HG03432 (cell line): ENCODE results near the gene FREM2.

Experiments
- ATAC-seq: cut with Tn5 transposase; IDR thresholded peaks from one replicate; pipeline ENCODE4 v1.9.1; 2021; ENCODE audit warnings: mild to moderate bottlenecking, moderate library complexity; ENCODE audit not compliant: unreplicated experiment

FREM2 gene

GRCh38 chr13:38758277-38758676 lies 71.4 kb downstream of the FREM2 start:
- ATAC-seq, result no peak

- ATAC-seq, result no peak
Observed at GRCh38 chr13:38759390-38759789, 72.5 kb downstream of the FREM2 start.

- ATAC-seq, result peak; percentile 66
Observed at GRCh38 chr13:38763446-38764381, 76.8 kb downstream of the FREM2 start.

- no peak for ATAC-seq
Observed at GRCh38 chr13:38766799-38767198, 79.9 kb downstream of the FREM2 start.

- no peak for ATAC-seq
Observed at GRCh38 chr13:38767506-38768265, 80.8 kb downstream of the FREM2 start.

GRCh38 chr13:38769526-38769925 lies 82.6 kb downstream of the FREM2 start:
- no peak for ATAC-seq

- no peak for ATAC-seq
Observed at GRCh38 chr13:38775085-38775484, 88.2 kb downstream of the FREM2 start.

- no peak for ATAC-seq
Observed at GRCh38 chr13:38777347-38778119, 90.7 kb downstream of the FREM2 start.

GRCh38 chr13:38781539-38781938 lies 94.7 kb downstream of the FREM2 start:
- no peak for ATAC-seq

- ATAC-seq, result no peak
Observed at GRCh38 chr13:38784036-38784880, 97.4 kb downstream of the FREM2 start.

GRCh38 chr13:38785042-38785441 lies 98.2 kb downstream of the FREM2 start:
- ATAC-seq, result no peak

GRCh38 chr13:38785490-38785889 lies 98.6 kb downstream of the FREM2 start:
- ATAC-seq, result no peak

GRCh38 chr13:38787550-38787949 lies 100.7 kb downstream of the FREM2 start:
- ATAC-seq, result no peak

- ATAC-seq, result no peak
Observed at GRCh38 chr13:38796890-38797289, 110.0 kb downstream of the FREM2 start.

- ATAC-seq, result no peak
Observed at GRCh38 chr13:38803531-38803930, 116.7 kb downstream of the FREM2 start.

- no peak for ATAC-seq
Observed at GRCh38 chr13:38804061-38804460, 117.2 kb downstream of the FREM2 start.

- ATAC-seq, result no peak
Observed at GRCh38 chr13:38804536-38804935, 117.7 kb downstream of the FREM2 start.

GRCh38 chr13:38814331-38814730 lies 127.5 kb downstream of the FREM2 start:
- ATAC-seq, result no peak

- peak; percentile 48 for ATAC-seq
Observed at GRCh38 chr13:38819053-38819452, 132.2 kb downstream of the FREM2 start.

GRCh38 chr13:38819596-38819995 lies 132.7 kb downstream of the FREM2 start:
- no peak for ATAC-seq
